ACC112 (cell line): Measurements from ENCODE around the gene CDC123.

Experiments used
- H2AFZ ChIP-seq: fragments of 200-600 bp; sonication (generic); one replicate; pipeline ENCODE4 v1.6.0; 2017; ENCODE audit warnings: antibody characterized with exemption, low read length; ENCODE audit not compliant: unreplicated experiment
- H3K27ac ChIP-seq: fragments of 200-600 bp; sonication (generic); 2 replicates; pipeline ENCODE4 v1.5.1; 2014; ENCODE audit warnings: low read depth, mild to moderate bottlenecking, antibody characterized with exemption, low read length, moderate library complexity
- H3K27me3 ChIP-seq: fragments of 200-600 bp; sonication (generic); 2 replicates; pipeline ENCODE4 v1.6.1; 2014; ENCODE audit warnings: mild to moderate bottlenecking, antibody characterized with exemption, low read length, moderate library complexity, mixed read lengths; ENCODE audit not compliant: insufficient read depth
- H3K36me3 ChIP-seq: fragments of 200-600 bp; sonication (generic); 2 replicates; pipeline ENCODE4 v1.6.1; 2016; ENCODE audit warnings: mild to moderate bottlenecking, antibody characterized with exemption, low read length, moderate library complexity, mixed read lengths; ENCODE audit not compliant: insufficient read depth
- H3K4me1 ChIP-seq: fragments of 200-600 bp; sonication (generic); one replicate; pipeline ENCODE4 v1.6.1; 2016; ENCODE audit warnings: low read length, mixed read lengths; ENCODE audit not compliant: insufficient read depth, unreplicated experiment, control insufficient read depth
- H3K4me3 ChIP-seq: fragments of 200-600 bp; sonication (generic); 2 replicates; pipeline ENCODE4 v1.5.1; 2014; ENCODE audit warnings: mild to moderate bottlenecking, low read depth, low read length
- H3K79me2 ChIP-seq: fragments of 200-600 bp; sonication (generic); one replicate; pipeline ENCODE4 v1.6.0; 2016; ENCODE audit warnings: low read length; ENCODE audit not compliant: control insufficient read depth, unreplicated experiment, insufficient read depth

The CDC123 gene

DNA sequence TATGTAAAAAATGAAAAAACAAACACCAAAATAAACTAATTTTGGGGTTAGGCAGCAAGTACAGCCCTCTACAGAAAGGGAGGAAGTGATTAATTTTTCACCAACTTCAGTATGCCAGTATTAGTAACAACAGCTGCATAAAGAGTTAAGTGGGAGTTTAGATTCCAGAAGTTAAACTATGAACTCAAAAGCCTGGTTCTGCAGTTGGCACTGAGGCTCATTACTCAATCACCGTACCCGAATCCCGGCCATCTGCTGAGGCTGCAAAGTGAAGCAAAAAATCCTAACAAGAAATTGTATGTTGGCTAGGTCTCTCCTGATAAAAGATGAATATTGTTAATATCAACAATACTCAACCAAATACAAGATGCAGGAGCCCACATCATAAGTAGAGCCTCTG lies 4.3 kb upstream of the CDC123 start:
- Histone ChIP-seq H3K4me1 (peaks cover 27% of the 10 kb centered on the region), H3K27me3 (no peaks in the 10 kb centered on the region), H3K4me3 (no peak overlapping the region), H3K36me3 (peaks cover 3% of the 10 kb centered on the region; the same call in 1 of the 2 replicates), H3K79me2 (peaks cover 86% of the 10 kb centered on the region), H2AFZ (no peak overlapping the region), H3K27ac (peak overlapping the region; percentile 59)

- H3K36me3 ChIP-seq = no peaks in the 10 kb centered on the region
- H3K27me3 ChIP-seq = no peaks in the 10 kb centered on the region
- H3K4me3 ChIP-seq = peak overlapping the region; percentile 92
- no peak overlapping the region for H2AFZ ChIP-seq
- H3K79me2 ChIP-seq = peaks cover 92% of the 10 kb centered on the region
- peaks cover 32% of the 10 kb centered on the region for H3K4me1 ChIP-seq
- H3K27ac ChIP-seq = peak overlapping the region; percentile 65
These were observed 2.8 kb upstream of the CDC123 start for GRCh38 chr10:12193193-12193592.

GRCh38 chr10:12194752-12195271 lies 1.2 kb upstream of the CDC123 start:
- Histone ChIP-seq H3K4me3 (peak overlapping the region; percentile 92), H3K79me2 (peaks cover 90% of the 10 kb centered on the region), H3K27me3 (no peaks in the 10 kb centered on the region), H3K36me3 (peaks cover 9% of the 10 kb centered on the region; the same call in 1 of the 2 replicates), H3K27ac (peak overlapping the region; percentile 89), H3K4me1 (peaks cover 34% of the 10 kb centered on the region), H2AFZ (peak overlapping the region; percentile 97)

GRCh38 chr10:12195281-12195602 lies 746 bp upstream of the CDC123 start:
- peaks cover 32% of the 10 kb centered on the region for H3K4me1 ChIP-seq

DNA sequence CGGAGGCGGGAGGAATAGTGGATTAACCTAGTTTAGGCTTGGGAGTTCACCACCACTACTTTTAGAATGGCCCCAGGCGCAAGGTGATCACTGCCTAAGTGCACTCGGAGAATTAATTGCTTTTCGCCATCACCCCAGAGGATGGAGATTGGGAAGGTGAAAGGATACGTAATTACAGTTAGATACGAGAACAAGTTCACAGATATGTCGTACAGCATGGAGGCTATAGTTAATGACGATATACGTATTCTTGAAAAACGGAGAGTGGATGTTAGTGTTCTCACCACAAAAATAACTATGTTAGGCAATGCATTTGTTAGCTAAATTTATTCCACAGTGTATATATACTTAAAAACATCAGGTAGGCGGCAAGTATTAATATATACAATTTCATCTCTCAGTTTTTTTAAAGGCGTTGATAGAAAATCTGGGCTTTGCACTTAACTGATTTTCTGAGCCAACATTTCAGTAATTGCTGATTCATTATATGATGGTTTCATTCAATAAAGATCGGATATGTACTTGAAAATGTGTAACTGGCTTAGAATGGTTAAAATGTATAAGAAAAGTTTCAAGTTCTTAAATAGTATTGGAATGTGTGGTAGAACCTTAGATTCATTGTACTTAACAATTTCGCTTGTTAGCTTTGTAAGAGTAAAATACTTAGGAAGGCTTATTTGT lies 683 bp downstream of the CDC123 start:
- Histone ChIP-seq H2AFZ (peak overlapping the region; percentile 97), H3K27me3 (no peaks in the 10 kb centered on the region), H3K4me1 (peaks cover 25% of the 10 kb centered on the region), H3K36me3 (peaks cover 14% of the 10 kb centered on the region; the same call in 1 of the 2 replicates), H3K4me3 (peak overlapping the region; percentile 92), H3K27ac (peak overlapping the region; percentile 89), H3K79me2 (peaks cover 86% of the 10 kb centered on the region)

More at GRCh38 chr10:12195281-12195602, 746 bp upstream of the CDC123 start:
- peak overlapping the region; percentile 89 for H3K27ac ChIP-seq
- peaks cover 86% of the 10 kb centered on the region for H3K79me2 ChIP-seq
- H3K4me3 ChIP-seq = peak overlapping the region; percentile 92
- peak overlapping the region; percentile 97 for H2AFZ ChIP-seq
- H3K27me3 ChIP-seq = no peaks in the 10 kb centered on the region
- peaks cover 9% of the 10 kb centered on the region; the same call in 1 of the 2 replicates for H3K36me3 ChIP-seq

DNA sequence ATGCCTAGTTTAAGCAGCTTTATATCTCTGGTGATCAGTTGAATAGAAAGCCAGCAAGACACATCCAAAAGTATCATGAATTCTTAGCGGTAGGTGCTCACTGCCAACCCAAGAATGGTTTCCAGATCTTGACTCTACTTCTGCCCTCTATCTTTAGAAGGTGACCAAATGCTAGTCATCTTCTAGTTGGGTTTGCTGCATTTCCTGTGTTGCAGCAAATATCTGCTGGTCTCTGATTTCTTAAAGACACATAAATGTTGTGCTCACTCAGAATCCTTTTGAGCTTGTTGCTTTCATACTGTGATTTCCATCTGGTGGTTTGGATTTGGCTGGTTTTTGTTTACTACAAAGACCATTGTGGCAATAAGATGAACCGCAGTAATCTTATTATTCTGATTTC lies 2.2 kb downstream of the CDC123 start:
- Histone ChIP-seq H3K4me3 (peak overlapping the region; percentile 35; the same call in 1 of the 2 replicates), H3K4me1 (peaks cover 17% of the 10 kb centered on the region), H2AFZ (no peak overlapping the region), H3K27me3 (no peaks in the 10 kb centered on the region), H3K36me3 (peaks cover 19% of the 10 kb centered on the region; the same call in 1 of the 2 replicates), H3K79me2 (peaks cover 87% of the 10 kb centered on the region), H3K27ac (no peak overlapping the region)

DNA sequence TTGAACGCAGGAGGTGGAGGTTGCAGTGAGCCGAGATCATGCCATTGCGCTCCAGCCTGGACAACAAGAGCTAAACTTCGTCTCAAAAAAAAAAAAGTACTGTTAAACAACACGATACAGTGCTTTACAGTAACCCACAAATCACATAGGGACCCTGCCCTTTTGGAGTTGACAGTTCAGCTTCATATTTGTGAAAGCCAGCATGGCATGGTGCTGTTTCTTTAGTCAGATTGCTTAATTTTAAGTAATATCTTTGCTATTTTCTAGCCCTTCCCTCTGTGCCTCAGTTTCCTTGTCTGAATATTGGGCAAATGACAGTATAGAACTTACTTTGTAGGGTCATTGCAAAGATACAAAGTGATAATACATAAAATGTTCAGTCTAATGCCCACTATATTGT lies 4.9 kb downstream of the CDC123 start:
- Histone ChIP-seq H3K27me3 (no peaks in the 10 kb centered on the region), H3K4me1 (peaks cover 7% of the 10 kb centered on the region), H3K4me3 (no peak overlapping the region), H2AFZ (no peak overlapping the region), H3K79me2 (peaks cover 81% of the 10 kb centered on the region), H3K36me3 (peaks cover 21% of the 10 kb centered on the region; the same call in 1 of the 2 replicates), H3K27ac (no peak overlapping the region)

DNA sequence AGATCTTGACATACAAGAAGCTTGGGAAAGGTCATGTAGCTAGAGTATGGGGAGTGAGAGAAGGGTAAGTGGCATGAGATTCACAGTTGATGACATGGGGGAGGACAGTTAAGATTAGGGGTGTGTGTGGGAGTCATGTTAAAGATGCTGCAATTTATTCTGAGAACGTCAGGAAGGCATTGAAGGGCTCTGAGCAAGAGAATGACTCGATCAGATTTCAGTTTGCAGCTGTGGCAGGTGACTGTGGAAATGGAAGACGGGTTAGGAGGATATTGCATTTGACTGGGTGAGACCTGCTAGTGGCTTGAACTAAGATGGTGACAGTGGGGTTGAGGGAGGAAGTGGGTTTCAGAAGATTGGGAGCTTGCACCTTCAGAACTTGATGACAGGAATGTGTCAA lies 5.6 kb downstream of the CDC123 start:
- Histone ChIP-seq H3K27ac (no peak overlapping the region), H3K36me3 (peaks cover 26% of the 10 kb centered on the region; the same call in 1 of the 2 replicates), H3K4me1 (peaks cover 7% of the 10 kb centered on the region), H3K79me2 (peaks cover 82% of the 10 kb centered on the region), H2AFZ (no peak overlapping the region), H3K4me3 (no peak overlapping the region), H3K27me3 (no peaks in the 10 kb centered on the region)

- Histone ChIP-seq H2AFZ (no peak overlapping the region), H3K36me3 (peaks cover 26% of the 10 kb centered on the region; the same call in 1 of the 2 replicates), H3K4me1 (peaks cover 7% of the 10 kb centered on the region), H3K4me3 (no peak overlapping the region), H3K27ac (no peak overlapping the region), H3K79me2 (peaks cover 75% of the 10 kb centered on the region), H3K27me3 (no peaks in the 10 kb centered on the region)
These were observed 6.2 kb downstream of the CDC123 start for GRCh38 chr10:12202226-12202625.

GRCh38 chr10:12205082-12205481 lies 9.1 kb downstream of the CDC123 start:
- H2AFZ ChIP-seq = no peak overlapping the region
- H3K36me3 ChIP-seq = peaks cover 22% of the 10 kb centered on the region
- no peaks in the 10 kb centered on the region for H3K4me1 ChIP-seq
- no peaks in the 10 kb centered on the region for H3K27me3 ChIP-seq
- H3K4me3 ChIP-seq = no peak overlapping the region
- peaks cover 59% of the 10 kb centered on the region for H3K79me2 ChIP-seq
- no peak overlapping the region for H3K27ac ChIP-seq

GRCh38 chr10:12207114-12207513 lies 11.1 kb downstream of the CDC123 start:
- Histone ChIP-seq H2AFZ (no peak overlapping the region), H3K27me3 (no peaks in the 10 kb centered on the region), H3K4me1 (no peaks in the 10 kb centered on the region), H3K4me3 (no peak overlapping the region), H3K27ac (no peak overlapping the region), H3K36me3 (peaks cover 34% of the 10 kb centered on the region), H3K79me2 (peaks cover 42% of the 10 kb centered on the region)
